ENCODE measurements around the gene UMOD.

The UMOD gene

GRCh38 chr16:20302389-20302788, 50.1 kb downstream of the UMOD start:
- DNase-seq = no peak

DNA sequence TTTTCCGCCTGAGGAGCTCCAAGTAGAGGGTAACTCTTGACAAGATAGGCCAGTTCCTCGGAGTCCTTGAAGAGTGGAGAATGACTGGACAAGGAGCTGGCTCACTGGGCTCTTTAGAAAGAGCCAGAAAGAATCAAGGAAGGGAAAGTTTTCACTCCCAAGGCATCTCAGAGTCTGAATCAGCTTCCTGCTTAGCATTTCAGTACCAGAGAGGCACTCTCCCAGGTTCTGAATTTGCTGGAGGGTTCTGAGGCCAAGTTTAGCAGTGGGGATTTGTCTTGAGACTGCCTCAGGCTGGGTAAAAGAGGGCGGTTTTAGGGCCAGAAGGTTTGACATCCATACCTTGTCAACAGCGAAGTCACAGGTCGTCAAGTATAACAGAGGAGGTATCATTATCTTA, 50.7 kb downstream of the UMOD start:
- DNase-seq = no peak

DNA sequence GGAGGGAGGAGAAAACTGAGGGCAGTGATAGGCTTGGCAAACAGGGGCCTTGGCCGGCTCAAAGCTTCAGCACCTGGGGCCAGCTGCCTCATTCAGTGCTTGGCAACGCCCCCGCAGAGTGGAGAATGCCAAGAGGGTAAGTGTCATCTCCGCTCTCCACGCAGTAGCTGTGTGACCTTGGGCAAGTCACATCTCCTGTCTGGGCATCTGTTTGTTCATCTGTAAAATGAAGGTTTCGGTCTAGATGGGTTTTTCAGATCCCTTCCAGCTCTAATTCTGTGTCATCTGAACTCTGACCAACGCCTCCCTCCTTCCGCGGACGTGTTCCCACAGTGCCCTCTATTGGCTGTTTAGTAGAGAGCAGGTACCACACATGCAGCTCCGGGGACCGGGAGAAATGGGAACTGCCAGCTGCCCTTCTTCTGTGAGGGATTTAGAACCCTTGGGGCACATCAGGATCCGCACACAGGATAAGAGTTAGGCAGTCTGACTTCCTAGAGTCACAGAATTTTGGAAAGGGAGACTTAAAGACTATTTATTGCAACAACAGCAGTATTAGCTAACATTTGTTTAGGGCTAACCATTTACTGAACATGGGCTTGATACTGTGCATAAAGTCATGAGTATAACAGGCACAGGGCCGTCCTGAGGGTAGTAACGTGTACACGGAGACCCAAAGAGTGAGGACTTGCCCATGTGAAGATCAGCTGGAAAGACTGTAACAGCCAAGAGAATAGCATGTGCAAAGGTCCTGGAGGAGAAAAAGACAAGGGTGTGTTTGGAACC, 52.0 kb downstream of the UMOD start:
- peak in 33 of 56 donors; percentile 1 to 53 (median 10) for DNase-seq

DNA sequence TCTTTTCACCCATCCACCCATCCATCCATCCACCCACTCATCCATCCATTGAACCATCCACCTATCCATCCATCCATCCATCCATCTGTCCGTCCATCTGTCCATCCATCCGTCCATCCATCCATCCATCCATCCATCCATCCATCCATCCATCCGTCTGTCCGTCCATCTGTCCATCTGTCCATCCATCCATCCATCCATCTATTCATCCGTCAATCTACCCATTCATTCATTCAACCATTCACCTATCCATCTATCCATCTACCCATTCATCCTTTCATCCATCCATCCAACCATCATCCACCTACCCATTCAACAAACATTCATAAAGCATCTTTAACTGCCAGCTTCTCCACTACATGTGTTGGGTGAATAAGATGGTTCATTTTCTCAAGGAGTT, 54.1 kb downstream of the UMOD start:
- no peak for DNase-seq

DNA sequence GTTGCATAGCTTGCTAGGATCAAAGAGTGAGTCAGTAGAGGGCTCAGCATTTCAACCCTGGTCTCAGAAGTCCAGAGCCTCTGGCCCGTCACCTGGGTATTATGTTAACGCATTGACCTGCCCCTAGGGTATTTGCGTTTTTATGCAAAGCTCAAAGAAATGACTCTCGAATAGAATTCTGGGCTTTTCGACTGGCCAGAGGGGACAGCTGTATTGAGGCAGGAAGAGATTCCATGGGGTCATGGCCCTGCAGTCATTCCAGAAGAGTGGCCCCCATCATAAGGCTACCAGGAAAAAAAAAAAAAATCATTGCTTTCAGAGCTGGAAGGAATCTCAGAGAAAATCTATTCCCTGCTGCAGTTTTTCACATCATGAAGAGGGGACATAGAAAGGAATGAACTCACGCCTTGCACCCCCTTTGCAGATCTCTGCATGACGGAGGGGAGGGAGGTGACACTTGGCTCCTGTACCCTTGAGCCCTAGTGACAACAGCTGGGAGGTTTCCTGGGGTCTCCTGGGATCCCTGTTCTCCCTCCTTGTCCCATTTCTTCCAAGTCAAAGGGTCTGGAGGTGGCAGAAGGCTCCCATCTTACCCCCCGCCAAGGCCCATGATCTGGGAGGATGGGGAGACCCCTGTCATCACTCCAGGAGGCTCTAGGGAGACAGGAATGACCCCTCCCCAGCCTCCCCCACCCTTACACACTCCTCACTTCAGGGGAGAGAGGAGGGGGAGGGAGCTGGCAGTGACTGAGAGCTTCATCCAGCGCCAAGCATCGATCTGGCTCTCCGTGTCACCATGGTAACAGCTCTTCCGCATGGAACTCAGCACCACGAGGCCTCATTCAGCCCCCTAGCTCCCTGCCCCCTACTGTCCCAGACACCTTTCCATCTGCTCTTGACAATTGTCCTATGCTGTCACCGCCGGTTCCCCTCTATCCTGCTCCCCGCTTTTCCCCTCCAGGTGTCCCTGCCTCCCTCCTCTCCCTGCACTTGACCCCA, 61.0 kb downstream of the UMOD start:
- peak in 4 of 56 donors; percentile 1 to 10 (median 1) for DNase-seq

DNA sequence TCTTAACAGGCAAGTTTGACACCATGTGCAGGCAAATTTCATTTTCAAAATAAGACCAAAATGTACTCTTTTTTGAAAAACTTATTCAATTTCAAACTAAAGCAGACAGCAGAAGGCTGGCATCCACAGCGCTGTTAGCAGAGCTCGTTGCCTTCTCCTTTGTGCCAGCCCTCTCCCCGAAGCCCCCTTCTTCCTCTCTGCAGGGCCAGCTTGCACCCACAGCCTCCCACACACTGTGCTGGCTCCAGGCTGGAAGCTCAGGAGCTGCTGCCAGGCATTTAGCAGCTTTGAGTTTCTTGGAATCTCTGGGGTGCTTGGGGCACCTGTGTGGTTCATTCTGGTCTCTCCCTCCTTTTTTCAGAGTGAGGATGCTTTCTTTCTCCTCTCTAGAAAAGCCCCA, 62.9 kb downstream of the UMOD start:
- DNase-seq = peak in 1 of 56 donors; percentile 1

GRCh38 chr16:20285993-20286499, 66.5 kb downstream of the UMOD start:
- DNase-seq = no peak

Data from amygdala (tissue), 56 donors.